M059J (cell line): ENCODE results near the gene LTBP1. TPM values are rescaled to one million over a fixed set of nuclear protein-coding genes. Genes with fewer than 3 reads are reported as not detected.

Experiments used
- DNase-seq: peaks from one replicate; pipeline ENCODE4 v3.0.0-alpha.2; 2012; ENCODE audit warnings: low read depth
- total RNA-seq: library from RNA; depleted of rRNA; stranded (reverse); fragments of >200 nt; shearing (Covaris generic); gene quantifications from 2 replicates; pipeline ENCODE4 v1.2.3, GENCODE V29; 2014

Gene LTBP1
- total RNA-seq, 1 experiment from 2014 or later, result 9.2 TPM

DNA sequence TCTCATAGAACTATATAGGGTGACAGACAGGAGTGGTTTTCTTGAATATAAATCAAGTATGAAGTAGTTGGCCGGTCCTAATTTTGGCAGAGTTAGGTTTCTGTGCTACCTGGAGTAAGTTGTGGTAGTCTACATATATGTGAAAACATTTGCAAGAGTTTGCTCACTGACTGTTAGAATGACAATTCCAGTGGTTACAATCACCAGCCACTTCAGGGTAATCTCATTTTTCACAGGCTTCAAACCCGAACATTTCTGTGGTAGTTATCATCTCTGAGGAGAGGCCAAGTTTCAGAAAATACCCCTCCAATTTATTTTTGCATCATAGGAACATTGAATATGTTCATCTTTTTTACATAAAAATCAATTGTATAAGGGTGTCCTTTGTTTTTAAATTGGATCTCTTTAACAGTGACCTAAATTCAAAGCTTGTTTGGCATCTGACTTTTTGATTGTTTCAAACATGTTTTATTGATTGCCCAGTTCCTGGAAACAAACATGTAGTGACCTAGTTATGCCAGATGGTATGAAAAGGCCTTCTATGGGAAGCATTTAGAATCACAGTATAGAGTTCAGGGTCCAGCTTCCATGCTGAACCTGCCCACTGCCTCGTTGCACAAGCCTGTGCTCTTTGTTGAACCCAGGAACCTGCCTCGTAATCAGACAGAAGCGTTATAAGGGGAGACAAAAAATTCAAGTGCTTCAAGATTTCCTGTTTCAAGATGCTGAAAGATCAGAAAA, 250.6 kb downstream of the LTBP1 start:
- no peak for DNase-seq

DNA sequence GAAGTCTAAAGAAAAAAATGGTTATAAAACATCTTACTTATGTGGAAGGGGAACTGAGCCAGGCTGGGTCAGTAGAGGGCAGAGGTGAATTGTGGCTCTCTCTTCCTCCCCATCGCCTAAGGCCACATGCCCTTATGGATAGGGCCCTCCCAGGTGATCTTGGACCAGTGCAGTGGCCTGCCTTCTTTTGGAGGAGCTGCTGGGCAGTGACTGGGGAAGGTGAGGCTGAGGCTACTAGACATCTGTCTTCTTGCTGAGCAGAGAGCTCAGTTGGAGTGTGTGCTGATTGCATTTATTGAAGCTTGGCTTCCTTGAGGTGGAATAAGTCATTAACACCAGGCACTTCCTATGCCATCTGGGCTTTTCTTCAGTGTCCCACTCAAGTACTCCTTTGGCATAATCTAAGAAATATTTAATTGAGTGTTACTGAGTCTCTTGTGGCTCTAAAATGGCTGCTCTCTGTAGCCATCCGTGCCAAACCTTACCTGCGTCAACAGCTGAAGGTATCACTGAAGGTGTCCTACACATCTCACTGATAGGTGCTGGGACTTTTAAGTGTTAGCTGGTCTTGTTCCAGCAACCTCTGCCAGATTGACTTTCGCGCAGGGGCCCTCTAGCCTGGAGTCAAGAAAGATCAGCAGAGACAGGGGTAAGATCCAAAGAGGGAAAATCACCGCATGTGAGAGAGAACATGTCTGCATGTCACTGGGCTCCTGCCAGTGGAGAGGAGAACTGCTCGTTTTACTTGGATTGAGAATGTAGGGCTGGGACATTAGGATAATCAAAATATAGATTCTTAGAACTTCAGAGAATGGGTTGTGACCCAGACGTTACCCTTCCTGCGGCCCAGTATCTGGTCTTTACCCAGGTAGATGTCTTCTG, 256.1 kb downstream of the LTBP1 start:
- DNase-seq, result no peak

DNA sequence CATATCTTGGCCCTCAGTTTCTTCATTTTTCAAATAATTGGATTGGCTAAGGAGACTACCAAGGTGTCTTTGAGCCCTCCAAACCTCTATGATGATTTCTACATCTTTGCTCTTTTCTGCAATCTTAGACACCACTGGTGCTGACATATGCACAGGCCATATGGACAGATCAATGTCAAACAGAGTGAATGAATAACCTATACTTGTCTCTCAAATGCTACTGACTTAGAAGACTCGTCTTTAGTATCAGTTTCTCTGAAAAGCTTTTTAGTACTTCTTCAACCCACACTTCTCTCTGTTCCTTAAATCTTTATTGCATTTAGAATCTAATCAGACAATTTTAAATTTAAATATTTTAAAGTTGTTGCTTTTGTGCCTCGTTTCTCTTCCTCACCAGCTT, 258.2 kb downstream of the LTBP1 start:
- DNase-seq, result no peak

DNA sequence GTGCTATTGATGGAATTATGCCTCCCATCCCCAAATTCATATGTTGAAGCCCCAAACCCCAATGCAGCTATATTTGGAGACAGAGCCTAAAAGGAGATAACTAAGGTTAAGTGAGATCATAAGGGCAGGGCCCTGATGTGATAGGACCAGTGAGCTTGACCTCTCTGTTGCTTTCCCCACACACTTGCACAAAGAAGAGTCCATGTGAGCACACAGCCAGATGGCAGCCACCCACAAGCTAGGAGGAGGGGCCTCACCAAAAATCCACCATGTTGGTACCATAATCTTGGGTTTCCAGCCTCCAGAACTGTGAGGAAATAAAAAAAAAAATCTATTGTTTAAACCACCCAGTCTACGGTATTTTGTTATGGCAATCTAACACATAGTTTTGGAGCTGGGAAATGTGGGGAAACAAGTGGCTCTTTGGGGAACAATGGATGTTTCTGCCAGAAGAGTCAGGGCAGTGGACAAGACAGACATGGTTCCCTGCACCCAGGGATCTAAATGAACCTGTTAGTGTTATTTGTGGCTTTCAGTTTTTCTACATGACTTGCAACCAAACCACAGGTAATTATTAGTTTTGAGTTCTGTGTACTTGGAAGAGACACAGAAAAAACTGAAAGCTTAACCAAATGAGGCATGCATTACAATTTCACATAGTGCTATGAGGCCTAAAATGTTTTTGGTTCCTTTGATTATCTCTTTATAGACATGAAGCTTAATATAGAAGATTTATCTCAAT, 259.1 kb downstream of the LTBP1 start:
- DNase-seq, result peak; percentile 14

DNA sequence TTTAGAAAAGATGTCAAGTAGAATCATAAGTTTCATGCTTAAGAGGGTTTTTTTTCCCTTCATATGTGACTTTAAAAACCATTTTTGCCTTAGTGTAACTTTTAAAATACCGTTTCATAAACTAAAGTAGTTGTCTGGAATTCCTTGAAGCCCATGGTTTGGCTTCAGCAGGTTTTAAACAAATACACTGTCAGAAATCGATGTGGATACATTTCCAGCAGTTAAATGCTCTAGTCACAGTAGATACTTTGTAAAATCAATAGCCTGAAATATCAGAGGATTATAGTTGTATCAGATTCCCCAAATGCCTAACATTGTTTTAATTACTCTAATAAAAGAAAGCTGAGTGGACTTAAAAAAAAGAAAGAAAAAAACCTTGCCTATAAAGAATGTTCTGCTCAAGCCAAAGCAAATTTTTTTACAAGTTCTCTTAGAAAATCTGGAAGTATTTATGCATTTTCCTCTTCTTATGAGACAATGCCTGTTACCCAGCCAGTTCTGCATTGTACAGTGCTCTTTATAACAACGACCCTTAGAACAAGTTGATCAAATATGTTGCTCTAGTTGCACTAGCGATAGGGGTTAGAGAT, 260.5 kb downstream of the LTBP1 start:
- no peak for DNase-seq

DNA sequence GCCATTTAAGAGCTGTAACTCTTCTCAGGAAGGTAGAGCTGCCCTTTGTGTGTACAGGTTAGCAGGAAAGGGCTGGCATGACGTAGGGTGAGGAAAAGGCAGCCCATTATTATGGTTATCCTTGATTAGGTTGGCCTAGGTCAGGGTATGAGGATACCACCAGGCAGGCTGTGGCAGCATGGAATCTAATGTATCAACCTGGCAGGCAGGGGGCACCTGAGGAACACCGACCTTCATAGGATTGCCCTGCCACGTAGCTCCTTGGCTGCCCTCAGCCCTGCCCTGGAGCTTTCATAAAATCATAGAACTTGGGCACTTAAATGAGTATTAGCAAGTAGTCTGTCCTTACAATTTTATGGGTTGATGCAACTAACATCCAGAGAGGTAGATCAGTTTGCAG, 261.6 kb downstream of the LTBP1 start:
- no peak for DNase-seq

DNA sequence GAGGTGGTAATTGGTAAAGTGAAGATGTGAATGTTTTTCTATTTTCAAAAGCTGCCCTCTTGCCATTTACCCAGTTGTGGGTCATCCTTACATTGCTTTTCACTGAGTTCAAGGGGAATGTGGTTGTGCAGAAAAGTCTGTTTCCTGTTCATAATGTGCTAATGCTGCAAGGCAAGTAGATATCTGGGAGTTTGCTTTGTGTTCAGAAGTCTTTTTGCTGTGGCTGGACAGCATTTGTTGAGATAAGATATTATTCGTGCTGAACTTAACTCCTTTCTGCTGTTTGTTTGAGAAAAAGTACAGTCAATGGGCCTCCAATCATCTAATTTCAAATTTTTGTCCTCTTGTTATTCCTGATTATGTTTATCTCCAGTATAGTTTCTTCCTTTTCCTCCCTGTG, 263.2 kb downstream of the LTBP1 start:
- DNase-seq, result peak; percentile 20

DNA sequence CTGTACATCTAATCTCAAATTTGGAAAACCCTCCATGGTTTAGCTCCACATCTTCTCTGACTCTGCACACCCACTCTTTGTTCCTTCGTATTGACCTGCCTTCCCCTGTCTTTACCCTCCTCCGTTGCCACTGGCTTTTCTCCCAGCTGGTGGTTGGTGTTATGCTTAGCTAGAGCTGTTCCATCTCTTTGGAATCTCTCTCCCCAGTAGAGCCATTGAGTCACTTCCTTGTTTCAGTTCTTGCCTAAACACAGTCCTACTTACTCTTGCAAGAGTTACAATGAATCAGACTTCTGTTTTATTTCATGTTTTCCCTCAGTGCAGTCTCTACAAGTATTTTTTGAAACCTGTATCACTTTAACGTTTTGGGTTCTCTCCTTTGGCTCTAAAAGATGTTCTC, 263.9 kb downstream of the LTBP1 start:
- peak; percentile 92 for DNase-seq

DNA sequence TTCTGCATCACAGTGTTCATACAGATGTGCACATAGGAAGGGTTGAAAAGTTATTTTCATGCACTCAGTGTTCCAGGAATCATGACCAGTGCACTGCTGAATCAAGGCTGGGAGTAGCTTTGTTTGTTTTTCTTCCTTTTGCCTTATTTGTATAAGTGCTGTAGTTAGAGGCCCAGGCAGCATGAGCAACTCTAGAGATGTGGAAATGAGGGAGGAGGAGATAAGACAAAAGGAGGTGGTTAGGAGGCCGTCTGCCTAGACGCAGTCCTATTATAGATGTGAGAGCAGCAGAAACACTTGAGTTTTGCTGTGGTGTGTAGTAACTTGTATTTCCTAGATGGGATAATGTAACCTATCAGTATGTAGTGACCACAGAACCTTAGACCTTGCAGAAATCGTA, 265.4 kb downstream of the LTBP1 start:
- DNase-seq, result peak; percentile 72

DNA sequence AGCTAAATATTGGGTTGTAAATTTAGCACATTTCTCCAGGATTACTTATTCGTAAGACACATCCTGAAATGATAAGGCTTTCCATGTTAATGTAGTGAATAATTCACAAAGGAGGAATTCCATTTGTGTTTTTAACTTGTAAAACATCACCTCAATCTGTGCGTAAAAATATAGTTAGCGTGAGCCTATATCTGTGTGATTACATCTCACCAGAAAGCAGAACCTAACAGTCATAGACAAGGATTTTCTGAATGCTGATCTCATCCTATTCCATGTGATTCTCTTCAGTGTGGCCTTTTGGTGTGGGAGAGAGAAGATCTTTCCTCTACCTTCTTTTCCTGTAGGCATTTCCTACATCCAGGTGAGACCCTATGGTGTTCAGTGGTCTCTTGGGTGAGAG, 266.5 kb downstream of the LTBP1 start:
- DNase-seq, result no peak

DNA sequence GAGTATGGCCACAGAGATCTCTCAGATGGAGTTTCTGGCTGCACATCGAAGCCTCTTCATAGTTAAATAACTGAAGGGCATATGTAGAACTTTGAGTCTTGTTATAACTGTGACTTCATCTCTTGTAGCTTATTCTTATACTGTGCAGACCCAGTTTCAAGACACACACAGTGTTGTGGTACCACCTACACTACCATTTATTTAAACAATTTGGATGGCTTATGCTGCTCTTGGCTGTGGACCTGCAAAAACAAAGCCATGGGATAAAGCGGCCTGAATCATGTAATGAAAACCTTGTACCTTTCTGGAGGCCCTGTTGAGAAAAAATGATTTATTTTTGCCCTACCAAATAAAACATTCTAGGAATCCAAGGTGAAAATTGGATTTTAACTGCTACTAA, 266.9 kb downstream of the LTBP1 start:
- no peak for DNase-seq

DNA sequence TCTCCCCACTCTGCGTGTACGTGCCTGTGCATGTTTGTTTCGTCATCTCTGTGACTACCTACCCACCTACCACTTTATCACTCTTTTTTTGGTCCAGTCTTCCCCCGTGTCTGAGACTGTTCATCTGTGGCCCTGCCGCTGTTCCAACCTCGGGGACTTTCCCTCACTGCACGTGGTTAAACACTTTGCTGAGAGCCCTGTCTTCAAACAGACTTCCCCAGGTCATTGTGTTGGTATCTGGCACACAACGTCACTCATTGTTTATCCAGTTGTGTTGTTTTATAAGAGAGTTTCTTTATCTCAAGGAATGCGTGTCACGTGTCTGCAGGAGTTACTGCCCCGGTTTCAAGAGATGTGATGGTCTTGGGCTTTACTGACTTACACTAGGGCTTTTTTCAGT, 267.7 kb downstream of the LTBP1 start:
- DNase-seq, result no peak

DNA sequence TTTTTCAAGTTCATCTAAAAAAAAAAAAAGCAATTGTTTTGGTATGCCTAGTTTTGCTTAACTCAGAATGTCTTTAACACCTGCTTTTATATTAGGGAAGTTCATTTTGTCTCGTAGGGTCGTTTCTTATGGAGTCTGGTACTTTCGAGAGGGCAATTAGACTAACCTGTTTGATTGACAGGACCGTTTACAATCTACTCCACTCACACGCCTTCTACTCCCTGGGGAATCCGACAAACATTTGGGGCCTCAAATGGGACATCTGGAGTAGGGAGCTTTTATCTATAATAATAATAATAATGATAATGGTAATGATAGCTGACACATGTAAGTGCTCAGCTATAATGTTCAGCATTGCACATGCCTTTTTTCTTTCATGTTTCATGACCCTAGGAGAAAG, 268.1 kb downstream of the LTBP1 start:
- no peak for DNase-seq

DNA sequence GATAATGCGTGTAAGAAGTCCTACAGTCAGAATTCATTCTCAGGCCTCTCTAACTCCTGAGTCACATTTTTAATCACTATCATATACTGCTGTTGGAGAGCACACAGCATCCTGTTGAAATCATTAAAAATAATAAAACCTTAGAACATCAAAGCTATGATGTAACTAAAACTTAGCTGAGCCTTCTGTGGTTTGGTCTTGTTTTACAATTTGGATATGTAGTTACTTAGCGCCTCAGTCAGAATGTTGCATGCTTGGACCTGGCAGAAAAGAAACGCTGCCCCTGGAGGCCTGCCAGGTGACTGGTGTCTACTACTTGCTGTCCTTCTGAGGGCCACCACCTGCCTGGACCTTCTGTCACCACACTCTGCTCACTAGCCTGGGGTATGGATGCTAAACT, 268.5 kb downstream of the LTBP1 start:
- peak; percentile 82 for DNase-seq

DNA sequence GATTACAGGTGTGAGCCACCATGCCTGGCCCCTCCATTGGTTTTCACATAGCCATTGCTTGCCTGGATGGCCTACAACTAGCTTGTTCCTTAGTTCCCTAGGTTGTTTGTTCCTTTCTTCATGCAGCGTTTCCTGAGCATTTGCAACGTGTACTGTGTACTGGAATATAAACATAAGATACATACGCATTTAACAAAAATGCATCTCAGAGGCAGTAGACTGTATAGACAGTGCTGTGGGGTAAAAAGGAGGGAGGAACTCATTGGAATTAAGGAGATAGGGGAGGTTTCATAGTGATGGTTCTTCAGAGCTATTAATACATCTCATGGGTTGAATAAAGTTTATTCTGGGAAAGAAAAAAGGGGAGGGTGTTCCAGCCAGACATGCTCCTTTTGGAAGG, 269.2 kb downstream of the LTBP1 start:
- no peak for DNase-seq

DNA sequence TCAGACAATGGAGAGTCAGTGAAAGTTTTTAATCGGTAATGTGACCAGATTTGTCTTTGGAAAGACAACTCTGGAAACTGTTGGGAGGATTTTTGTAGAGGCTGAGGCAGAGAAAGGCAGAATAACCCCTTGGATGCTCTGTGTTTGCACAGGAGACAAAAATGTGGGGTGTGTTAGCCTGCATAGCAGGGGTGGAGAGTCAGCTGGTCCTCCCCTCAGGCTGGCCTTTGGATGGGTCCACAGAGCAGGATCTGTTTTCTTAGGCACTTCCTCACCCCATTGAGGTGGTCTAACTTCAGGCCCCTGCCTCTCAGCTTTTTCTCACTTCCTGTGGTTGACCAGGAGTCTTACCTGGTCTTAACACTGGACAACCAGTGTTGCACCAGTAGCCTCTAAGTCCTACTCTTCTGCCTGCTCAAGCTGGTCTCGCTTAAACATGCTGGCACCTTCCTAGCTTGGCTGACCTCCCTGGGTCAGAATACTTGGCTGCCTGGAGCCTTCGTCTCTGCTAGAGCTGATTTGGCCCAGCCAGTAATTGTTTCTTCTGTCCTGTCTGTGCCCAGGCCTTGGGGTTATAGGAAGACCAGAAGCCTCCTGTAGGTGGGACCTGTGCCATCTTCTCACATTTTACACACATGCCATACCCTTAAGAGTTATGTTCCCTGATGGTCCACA, 269.9 kb downstream of the LTBP1 start:
- no peak for DNase-seq

DNA sequence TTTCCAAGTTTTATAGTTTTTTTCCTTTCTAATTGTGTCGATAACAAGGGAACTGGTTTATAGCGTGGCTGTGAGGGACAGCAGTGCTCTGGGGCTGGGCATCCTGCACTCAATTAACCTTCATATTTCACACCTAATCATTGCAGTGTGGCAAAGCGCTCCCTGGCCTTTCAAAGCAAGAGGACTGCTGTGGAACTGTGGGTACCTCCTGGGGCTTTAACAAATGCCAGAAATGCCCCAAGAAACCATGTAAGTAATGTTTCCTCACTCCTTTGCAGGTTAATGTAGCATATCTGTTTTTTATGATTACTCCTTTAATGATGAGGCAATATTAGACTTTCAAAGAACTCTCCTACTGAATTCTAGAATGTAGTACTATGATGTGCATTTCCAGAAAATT, 270.7 kb downstream of the LTBP1 start:
- DNase-seq, result no peak

DNA sequence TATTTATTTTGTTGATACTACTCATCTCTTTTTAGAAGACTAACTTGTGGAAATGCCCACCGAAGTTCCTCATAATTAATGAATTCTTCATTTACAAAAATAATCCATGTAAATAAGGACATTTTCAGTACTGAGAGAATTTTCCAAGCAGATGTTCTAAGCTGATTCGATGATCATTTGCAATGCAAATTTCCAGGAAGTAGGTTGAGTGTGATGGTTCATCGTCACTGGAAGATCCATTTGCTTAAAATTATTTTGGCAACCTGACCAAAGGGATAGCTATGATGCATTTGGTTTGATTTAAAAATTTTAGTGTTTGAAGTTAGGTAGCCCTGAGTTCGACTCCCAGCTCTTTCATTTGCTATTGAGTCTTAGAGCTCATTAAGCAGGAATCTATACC, 272.4 kb downstream of the LTBP1 start:
- DNase-seq, result no peak

DNA sequence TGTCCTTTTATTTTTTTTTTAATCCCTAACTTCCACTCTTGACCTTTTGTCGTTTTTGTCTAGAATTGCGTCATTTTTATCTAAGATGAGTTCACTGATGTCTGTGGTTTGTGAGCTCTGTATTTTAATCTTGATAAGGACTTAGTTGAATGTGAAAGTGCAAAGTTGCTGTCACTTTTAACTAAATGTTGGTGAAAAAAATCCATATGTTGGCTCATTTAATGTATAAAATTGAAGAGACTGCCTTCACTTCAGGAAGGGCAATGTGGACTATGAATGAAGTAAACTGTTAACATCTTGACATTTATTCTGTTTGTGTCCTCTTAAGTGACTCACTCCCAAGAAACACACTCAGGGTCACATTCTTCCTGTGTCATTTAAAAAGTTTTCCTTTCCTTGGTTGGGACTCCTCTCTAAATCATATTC, 273.1 kb downstream of the LTBP1 start:
- DNase-seq, result peak; percentile 67

DNA sequence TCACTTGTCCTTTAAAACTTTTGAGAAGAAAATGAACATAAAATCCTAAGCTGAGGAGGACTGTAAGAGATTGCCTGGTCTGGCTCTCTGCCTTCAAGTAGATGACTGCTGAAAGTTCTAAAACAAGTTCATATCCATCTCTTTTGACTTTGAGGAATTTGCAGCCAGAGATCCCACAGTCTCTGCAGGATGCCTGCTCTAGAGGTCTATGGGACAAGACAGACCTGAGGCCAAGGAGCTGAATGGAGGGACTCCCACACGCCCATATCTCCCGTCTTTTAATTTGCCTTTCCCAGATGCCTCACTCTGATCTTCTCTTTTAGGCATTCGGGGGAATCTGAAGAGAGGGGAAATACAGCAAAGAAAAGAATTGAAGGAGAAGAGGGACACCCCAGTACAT, 273.8 kb downstream of the LTBP1 start:
- no peak for DNase-seq

DNA sequence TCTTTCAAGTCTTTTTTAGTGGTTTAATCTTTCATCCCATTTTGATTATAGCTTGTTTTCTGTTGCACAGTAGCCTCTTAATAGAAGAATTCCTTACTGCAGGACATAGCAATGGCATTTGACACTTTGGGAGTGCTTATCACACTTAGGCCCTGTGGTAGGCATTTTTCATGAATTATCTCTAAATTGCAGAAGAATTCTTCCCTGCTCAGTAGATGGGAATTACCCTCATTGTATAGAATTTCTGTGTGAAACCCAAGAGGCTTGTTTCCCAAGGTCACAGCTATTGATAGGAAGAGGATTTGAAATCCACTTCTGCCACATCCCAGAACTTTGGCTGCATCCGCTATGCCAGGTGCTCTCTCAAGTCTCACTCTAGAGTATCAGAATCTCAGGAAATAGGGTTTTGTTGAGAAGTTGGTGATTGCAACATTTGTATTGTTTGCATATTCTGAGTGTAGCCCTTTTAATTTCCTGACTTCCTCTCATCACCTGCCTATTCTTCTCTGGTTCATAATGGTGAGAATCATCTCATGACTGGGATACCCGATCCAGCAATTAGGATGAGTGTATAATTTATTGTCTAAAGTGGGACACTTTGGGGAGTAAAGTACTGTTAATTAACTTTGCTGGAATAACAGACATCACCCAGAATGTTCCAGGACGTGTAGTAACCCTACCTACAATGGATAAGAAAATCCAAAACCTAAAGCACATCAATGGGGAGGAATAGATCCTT, 274.5 kb downstream of the LTBP1 start:
- no peak for DNase-seq
